Thyroid gland (tissue), 4 donors: ENCODE results near the gene CRTAP. TPM values are rescaled to one million over a fixed set of nuclear protein-coding genes. Genes with fewer than 3 reads are reported as not detected.
A peak's percentile ranks its signal among the peaks of the same experiment; 100 is the strongest.
"Not testable (repeated sequence)": the region's sequence is repeated elsewhere in the genome, so short reads cannot be mapped to it uniquely, and the experiment has no call there.

ENCODE experiments used
- DNase-seq, 2 donors: peaks; one replicate each; pipeline ENCODE4 v3.0.0-alpha.2; 2019
- H3K27ac ChIP-seq, 3 donors: fragments of 200-600 bp; sonication (generic); 1 replicate in 2 of 3; 2 replicates in 1 of 3; pipeline ENCODE4 v1.5.1; 2016 to 2019; ENCODE audit warnings: mild to moderate bottlenecking in 1 of 3, moderate library complexity in 1 of 3
- H3K27me3 ChIP-seq: fragments of 200-600 bp; sonication (generic); one replicate; pipeline ENCODE4 v1.5.1; 2019
- H3K36me3 ChIP-seq, 2 donors: fragments of 200-600 bp; sonication (generic); one replicate each; pipeline ENCODE4 v1.5.1; 2016 to 2019
- H3K4me1 ChIP-seq, 2 donors: fragments of 200-600 bp; sonication (generic); one replicate each; pipeline ENCODE4 v1.5.1; 2017 to 2019
- H3K4me3 ChIP-seq, 3 donors: fragments of 200-600 bp; sonication (generic); replicated peaks in 1 of 3; 1 replicate in 2 of 3; 2 replicates in 1 of 3; pipeline ENCODE4 v1.5.1; 2016; ENCODE audit warnings: mild to moderate bottlenecking in 1 of 3
- H3K9me3 ChIP-seq: fragments of 200-600 bp; sonication (generic); one replicate; pipeline ENCODE4 v1.5.1; 2017
- POLR2A ChIP-seq, 2 donors: fragments of 450-650 bp; IDR thresholded peaks; one replicate each; pipeline ENCODE4 v1.6.1; 2017; ENCODE audit warnings: antibody characterized with exemption in 2 of 2, mild to moderate bottlenecking in 2 of 2, moderate library complexity in 1 of 2
- WGBS, 2 donors: methylation state at CpG; one replicate each; pipeline ENCODE4 v1.1.5; 2017; 5-methylcytosine and 5-hydroxymethylcytosine counted together
- intact Hi-C: fragments of 100-400 bp; cut with DNase I; formaldehyde crosslinking; loops from one replicate; pipeline ENCODE4 v1.15.1; 2023
- total RNA-seq, 4 donors: library from RNA; depleted of rRNA; stranded (reverse); fragments of >200 nt; gene quantifications; one replicate each; pipeline ENCODE4 v1.2.3, GENCODE V29; 2016
- TF ChIP-seq, protein P1 (sequence below), 6 experiments: fragments of 200-600 bp in 3 of 6; fragments of 450-650 bp in 3 of 6; sonication (generic) in 3 of 6; IDR thresholded peaks; one replicate each; pipeline ENCODE4 v1.5.1; 2016 to 2019; ENCODE audit warnings: antibody characterized with exemption in 6 of 6, mild to moderate bottlenecking in 2 of 6, inconsistent platforms in 1 of 6, moderate library complexity in 1 of 6

CRTAP gene
- total RNA-seq, 4 donors from 2014 or later = 241 to 504 (median 300) TPM

DNA sequence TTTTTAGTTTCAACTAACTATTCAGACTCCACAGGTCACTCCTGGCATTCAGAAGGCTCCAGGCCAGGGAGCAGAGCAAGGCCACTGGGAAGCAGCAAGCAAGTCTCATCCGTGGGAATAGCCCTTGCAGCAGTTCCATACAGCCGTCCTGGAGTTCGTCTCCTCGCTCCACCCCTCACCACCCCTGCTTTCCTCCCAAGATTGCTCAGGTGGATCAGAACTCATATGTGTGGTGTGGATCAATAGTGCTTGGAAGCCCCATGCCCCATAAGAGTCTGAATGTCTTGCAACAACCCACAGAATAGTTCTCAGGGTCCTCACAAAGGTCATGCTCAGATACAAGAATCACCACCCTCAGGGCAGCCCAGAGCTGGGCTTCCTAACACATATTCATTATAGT is 60.3 kb downstream of the CRTAP start:
- H3K27ac ChIP-seq = peak overlapping the region in 1 of 3 donors; percentile 19
- DNase-seq = peak in 1 of 2 donors; percentile 13
- no peak overlapping the region for H3K4me3 ChIP-seq
- WGBS, 2 donors = 68% methylated on average over 3 to 4 of the region's 4 CpGs
- no peak for TF ChIP-seq POLR2A (IDR thresholded peaks at IDR 0.05)
- TF ChIP-seq, protein P1, sequence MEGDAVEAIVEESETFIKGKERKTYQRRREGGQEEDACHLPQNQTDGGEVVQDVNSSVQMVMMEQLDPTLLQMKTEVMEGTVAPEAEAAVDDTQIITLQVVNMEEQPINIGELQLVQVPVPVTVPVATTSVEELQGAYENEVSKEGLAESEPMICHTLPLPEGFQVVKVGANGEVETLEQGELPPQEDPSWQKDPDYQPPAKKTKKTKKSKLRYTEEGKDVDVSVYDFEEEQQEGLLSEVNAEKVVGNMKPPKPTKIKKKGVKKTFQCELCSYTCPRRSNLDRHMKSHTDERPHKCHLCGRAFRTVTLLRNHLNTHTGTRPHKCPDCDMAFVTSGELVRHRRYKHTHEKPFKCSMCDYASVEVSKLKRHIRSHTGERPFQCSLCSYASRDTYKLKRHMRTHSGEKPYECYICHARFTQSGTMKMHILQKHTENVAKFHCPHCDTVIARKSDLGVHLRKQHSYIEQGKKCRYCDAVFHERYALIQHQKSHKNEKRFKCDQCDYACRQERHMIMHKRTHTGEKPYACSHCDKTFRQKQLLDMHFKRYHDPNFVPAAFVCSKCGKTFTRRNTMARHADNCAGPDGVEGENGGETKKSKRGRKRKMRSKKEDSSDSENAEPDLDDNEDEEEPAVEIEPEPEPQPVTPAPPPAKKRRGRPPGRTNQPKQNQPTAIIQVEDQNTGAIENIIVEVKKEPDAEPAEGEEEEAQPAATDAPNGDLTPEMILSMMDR (IDR thresholded peaks at IDR 0.05) = no peak
- H3K4me1 ChIP-seq = peaks cover 16 to 17% of the 10 kb centered on the region in 2 donors
- no peaks in the 10 kb centered on the region for H3K9me3 ChIP-seq
- H3K27me3 ChIP-seq = no peaks in the 10 kb centered on the region
- intact Hi-C loops = no loop called here
- H3K36me3 ChIP-seq = no peaks in the 10 kb centered on the region

DNA sequence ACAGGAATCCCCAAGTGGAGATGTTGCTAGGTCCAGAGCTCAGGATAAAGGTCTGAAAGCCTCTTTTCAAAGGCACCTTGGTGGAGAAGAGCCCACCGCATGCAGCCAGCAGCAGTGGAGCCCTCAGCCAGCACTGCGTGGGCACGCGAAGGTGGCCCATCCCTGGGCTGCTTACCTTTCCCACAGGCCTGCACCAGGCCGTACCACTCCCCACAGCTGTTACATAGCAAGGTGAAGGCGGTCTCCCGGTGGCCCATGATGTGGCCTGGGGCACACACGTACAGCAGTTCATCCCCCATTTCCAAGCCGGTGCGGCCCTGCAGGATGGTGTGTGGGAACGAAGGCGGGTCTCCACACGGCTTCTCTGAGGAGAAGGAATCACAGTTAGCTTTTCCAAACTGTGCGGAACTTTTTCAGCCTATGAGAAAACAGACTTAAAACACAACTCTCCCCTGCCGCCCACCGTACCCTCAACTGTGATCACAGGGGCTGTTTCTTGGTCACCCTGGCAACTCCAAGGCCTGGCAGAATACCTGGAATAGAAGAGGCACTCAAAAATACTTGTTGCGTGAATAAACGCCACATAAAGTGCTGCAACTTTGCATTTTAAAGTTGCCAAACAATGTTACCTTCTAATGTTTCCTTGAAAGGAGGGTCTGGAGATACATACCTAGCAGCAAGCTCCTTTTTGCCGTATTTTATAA is 61.0 kb downstream of the CRTAP start:
- Histone ChIP-seq H3K27me3 (no peaks in the 10 kb centered on the region), H3K9me3 (no peaks in the 10 kb centered on the region), H3K4me3 (no peak overlapping the region), H3K36me3 (no peaks in the 10 kb centered on the region), H3K4me1 (peaks cover 16 to 17% of the 10 kb centered on the region in 2 donors), H3K27ac (no peak overlapping the region)
- 20 to 66% methylated on average over 16 to 18 of the region's 19 CpGs for WGBS, 2 donors
- TF ChIP-seq, protein P1 (IDR thresholded peaks at IDR 0.05) = no peak
- no peak for TF ChIP-seq POLR2A (IDR thresholded peaks at IDR 0.05)
- DNase-seq = peak; percentile 53 to 66
- intact Hi-C loops = no loop called here

DNA sequence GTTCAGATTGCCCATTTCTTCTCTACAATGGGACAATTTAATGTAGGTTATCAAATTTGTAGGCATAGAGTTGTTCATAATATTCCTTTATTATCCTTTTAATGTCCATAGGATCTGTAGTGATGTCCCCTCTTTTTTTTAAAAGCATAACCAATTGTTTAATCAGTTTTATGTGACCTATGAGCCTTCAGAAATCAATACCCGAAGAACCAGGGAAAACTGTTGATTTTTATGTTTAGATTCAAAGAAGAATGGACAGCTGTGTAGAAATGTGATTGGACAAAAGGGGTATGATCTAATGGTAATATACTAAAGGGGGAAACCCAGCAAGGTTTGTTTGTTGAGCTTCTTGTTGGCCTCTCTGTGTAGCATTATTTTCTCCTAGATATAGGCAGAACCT is 65.3 kb downstream of the CRTAP start:
- intact Hi-C loops = no loop called here
- Histone ChIP-seq H3K36me3 (no peaks in the 10 kb centered on the region), H3K4me3 (no peak overlapping the region), H3K4me1 (peaks cover 7 to 10% of the 10 kb centered on the region in 2 donors), H3K27ac (no peak overlapping the region), H3K27me3 (no peaks in the 10 kb centered on the region), H3K9me3 (no peaks in the 10 kb centered on the region)
- no peak for DNase-seq
- no peak for TF ChIP-seq POLR2A (IDR thresholded peaks at IDR 0.05)
- TF ChIP-seq, protein P1 (IDR thresholded peaks at IDR 0.05) = no peak
- 94 to 95% methylated on average over 1 of the region's 1 CpG for WGBS, 2 donors

DNA sequence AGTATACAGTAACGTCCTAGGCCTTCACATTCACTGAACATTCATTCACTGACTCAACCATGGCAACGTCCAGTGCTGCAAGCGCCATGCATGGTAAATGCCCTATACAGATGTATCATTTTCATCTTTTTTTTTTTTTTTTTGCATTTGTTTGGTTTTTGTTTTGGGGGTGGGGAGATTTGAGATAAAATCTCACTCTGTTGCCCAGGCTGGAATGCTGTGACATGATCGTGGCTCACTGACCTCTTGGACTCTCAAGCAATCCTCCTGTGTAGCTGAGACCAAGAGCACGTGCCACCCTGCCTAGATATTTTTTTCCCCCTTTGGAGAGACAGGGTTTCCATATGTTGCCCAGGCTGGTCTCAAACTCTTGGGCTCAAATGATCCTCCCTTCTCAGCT is 67.4 kb downstream of the CRTAP start:
- Histone ChIP-seq H3K36me3 (no peaks in the 10 kb centered on the region), H3K9me3 (no peaks in the 10 kb centered on the region), H3K4me1 (no peaks in the 10 kb centered on the region), H3K27me3 (no peaks in the 10 kb centered on the region), H3K4me3 (no peak overlapping the region), H3K27ac (no peak overlapping the region)
- no peak for DNase-seq
- intact Hi-C loops = no loop called here
- TF ChIP-seq POLR2A (IDR thresholded peaks at IDR 0.05) = no peak
- TF ChIP-seq, protein P1 (IDR thresholded peaks at IDR 0.05) = no peak
- WGBS, 2 donors = 82 to 87% methylated on average over 5 of the region's 5 CpGs

DNA sequence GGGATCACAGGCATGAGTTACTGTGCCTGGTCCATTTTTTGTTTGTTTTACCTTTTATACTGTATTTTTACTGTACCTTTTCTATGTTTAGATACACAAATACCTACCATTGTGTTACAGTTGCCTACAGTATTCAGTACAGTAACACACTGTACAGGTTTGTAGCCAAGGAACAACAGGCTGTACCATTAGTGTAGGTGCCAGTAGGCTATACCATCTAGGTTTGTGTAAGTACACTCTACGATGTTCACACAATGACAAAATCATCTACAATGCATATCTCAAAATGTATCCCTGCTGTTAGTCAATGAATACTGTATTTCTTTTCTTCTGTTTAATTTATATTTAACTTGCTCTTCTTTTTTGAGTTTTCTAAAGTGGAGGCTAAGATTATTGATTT is 67.8 kb downstream of the CRTAP start:
- H3K27ac ChIP-seq, intact Hi-C loops, H3K4me1 ChIP-seq, H3K9me3 ChIP-seq, H3K4me3 ChIP-seq, H3K36me3 ChIP-seq, DNase-seq, H3K27me3 ChIP-seq: not testable (repeated sequence)
- WGBS, 2 donors = 93 to 97% methylated on average over 1 of the region's 1 CpG
